NCI-H2227 (cell line): ENCODE results near the gene ATF7IP2.
A peak's percentile ranks its signal among the peaks of the same experiment; 100 is the strongest.
"Not testable (repeated sequence)": the region's sequence is repeated elsewhere in the genome, so short reads cannot be mapped to it uniquely, and the experiment has no call there.

Experiments
- DNase-seq: peaks from one replicate; lab custom pipeline; 2025; ENCODE audit not compliant: unreplicated experiment; lab: John Stamatoyannopoulos, UW

The ATF7IP2 gene, protein sequence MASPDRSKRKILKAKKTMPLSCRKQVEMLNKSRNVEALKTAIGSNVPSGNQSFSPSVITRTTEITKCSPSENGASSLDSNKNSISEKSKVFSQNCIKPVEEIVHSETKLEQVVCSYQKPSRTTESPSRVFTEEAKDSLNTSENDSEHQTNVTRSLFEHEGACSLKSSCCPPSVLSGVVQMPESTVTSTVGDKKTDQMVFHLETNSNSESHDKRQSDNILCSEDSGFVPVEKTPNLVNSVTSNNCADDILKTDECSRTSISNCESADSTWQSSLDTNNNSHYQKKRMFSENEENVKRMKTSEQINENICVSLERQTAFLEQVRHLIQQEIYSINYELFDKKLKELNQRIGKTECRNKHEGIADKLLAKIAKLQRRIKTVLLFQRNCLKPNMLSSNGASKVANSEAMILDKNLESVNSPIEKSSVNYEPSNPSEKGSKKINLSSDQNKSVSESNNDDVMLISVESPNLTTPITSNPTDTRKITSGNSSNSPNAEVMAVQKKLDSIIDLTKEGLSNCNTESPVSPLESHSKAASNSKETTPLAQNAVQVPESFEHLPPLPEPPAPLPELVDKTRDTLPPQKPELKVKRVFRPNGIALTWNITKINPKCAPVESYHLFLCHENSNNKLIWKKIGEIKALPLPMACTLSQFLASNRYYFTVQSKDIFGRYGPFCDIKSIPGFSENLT

DNA sequence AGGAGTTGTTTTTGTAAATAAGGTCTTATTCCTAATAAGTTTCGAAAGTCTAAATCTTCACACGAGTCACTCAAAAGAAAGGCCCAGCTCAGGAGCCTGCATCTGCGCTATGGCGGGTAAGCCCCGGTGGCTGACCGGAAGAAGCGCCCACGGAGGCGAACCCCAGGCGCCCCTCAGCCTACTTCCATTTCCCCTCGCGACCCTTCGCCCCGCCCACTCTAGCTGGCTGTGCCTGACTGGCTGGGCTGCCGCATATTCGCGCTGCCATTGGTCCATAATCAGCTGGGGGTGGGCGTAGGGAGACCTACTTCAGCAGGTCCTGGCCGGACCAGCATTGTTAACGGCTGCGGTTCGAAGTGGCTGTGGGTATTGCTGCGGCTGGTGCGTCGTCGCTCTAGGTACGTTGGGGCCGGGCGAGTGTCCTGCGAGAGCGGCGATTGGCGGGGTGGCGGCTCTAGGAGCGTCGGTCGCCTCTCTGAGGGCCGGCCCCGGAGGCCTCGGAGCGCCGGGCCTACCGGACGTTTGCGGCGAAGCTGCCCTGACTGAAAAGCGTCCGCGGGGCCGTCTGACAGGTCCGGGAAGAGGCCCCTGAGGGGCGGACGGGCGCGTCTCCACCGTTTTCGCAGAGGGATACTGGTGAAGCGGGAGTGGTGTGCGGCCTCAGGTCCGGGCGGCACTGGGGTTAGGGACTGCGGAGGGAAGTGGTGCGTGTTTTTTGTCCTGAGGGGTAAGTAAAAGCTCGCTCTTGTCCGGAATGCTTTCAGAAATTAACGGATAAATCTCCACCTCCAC is at the start of gene ATF7IP2:
Gene ATF7IP2 (plus strand): TSS at position 337 of the 792 bp plus-strand sequence. CDS start 44,560 bp downstream, outside the sequence.
- peak; percentile 21 for DNase-seq

DNA sequence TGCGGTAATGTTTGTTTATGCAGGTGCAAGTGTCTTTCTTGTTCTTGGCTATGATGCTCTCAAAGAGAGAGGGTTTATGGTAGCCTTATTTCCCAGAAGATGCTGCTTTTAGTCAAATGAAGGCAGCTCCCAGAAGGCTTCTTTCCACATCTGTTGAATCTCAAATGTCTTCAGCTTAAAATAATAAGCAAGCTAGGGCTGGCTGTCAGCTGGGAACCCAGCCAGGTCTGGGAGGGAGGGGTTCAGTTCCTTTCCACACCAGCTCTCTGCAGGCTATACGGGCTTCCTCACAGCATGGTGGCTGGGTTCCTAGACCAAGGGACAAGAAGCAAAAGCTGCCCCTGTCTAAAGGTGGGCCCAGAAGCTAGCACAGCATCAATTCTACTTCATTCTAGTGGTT is 47.4 kb upstream of the ATF7IP2 start:
- DNase-seq: no peak

DNA sequence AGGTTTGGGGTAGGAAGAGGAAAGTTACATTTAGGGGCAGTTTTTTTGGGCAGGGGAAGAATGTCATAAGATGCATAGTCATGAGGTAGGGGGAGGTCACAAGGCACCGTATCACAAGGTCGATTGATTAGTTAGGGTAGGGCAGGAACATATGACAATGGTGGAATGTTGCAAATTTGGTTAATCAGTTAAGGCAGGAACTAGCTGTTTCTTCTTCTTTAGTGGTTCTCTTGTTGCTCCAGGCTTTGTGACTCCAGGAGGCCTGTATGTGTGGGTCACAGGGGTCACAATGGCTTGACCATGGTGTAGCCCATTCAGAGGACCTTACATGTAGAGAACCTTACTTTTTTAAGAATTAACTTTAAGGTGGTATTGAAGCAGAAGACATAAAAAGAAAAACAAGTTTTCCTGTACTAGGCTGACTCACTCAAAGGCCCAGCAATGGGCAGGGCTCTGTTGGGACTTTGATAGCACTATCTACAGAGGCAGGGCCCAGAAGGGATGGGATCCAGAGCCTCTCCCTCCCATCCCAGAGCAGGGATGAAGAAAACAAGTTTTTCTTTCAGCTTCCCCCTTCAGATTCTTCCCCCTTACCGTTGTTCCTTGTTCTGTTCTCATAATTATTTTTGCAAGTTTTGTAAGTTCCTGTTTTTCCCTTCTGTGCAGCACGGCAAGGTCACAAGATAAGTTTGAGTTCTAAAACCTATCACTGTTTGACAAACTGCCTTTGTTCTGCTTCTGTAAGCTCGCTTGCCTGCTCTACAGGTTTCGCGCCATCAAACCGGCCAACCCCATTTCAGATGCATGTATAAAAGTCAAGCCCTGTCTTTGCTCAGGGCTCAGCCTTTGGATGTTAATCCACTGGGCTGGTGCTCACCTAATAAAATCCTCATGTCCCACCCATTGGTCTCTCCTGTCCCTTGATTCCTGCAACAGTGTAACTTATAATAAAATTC is 45.8 kb upstream of the ATF7IP2 start:
- no peak for DNase-seq

DNA sequence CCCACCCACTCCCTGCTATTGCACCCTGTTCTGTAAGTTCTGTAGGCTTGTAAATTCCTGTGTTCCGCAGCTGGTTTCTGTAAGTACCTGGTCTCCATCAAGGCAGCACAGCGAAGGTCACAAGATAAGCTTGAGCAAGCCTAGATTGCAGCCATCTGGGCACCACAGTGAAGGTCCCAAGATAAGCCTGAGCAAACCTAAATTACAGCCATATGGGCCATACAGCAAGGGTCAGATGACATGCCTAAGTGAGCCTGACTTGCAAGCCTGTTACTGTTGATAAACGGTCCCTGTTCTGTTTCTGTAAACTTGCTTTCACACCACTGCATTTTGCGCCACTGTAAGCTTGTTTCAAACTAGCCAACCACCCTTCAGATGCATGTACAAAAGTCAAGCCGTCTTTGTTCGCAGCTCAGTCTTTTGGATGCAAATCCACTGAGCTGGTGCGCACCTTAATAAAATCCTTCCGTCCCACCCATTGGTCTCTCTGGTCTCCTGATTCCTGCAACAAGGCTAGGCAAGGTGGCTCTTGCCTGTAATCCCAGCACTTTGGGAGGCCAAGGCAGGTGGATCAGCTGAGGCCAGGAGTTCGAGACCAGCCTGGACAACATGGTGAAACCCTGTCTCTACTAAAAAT is 42.6 kb upstream of the ATF7IP2 start:
- DNase-seq: no peak

DNA sequence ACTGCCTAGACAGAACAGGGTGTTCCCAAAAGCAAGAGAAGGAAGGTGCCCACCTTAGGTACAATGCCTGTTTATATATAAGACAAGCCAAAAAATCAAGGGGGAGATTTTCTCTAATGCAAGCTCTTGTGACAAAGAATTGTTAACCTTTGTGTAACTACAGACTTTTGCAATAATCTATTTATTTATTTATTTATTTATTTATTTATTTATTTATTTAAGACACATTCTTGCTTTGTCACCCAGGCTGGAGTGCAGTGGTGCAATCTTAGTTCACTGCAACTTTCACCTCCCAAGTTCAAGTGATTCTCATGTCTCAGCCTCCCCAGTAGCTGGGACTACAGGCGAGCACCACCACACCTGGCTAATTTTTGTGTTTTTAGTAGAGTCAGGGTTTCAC is 41.2 kb upstream of the ATF7IP2 start:
- DNase-seq: not testable (repeated sequence)

DNA sequence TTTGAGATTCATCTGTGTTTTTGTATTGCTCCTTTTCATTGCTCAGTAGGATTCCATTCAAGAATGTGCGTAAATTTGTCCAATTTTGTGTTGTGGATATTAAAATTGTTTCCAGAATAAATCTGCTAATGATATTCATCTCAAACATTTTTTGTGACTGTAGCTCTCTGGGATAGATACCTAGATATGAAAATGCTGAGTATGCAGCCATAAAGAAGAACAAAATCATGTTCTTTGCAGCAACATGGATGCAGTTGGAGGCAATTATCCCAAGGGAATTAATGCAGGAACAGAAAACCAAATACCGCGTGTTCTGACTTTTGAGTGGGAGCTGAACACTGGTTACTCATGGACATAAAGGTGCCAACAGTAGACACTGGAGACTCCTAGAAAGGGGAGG is 40.2 kb upstream of the ATF7IP2 start:
- DNase-seq: no peak

DNA sequence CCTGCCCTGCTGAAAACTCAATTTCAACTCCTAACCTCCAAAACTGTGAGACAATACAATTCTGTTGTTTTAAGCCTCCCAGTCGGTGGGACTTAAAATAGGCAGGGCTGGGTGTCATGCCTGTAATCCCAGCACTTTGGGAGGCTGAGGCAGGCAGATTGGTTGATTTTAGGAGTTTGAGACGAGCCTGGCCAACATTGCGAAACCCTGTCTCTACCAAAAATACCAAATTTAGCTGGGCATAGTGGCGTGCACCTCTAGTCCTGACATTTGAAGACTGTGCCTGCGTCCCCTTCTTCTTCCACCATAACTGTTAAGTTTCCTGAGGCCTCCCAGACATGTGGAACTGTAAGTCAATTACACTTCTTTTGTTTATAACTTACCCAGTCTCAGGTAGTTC is 36.0 kb upstream of the ATF7IP2 start:
- no peak for DNase-seq

DNA sequence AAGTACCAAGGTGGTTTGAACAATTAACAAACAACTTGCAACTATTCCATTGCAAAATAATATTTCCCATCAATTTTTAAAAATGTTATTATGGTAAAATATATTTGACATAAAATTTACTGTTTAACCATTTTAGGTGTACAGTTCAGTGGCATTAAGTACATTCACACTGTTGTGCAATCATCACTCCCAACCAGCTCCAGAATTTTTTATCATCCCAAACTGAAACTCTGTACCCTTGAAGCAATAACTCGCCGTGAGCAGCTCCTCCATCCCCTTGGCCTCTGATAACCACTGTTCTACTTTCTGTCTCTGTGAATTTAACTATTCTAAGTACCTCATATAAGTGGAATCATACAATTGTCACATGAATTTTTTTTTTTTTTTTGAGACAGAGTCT is 33.6 kb upstream of the ATF7IP2 start:
- DNase-seq: no peak

DNA sequence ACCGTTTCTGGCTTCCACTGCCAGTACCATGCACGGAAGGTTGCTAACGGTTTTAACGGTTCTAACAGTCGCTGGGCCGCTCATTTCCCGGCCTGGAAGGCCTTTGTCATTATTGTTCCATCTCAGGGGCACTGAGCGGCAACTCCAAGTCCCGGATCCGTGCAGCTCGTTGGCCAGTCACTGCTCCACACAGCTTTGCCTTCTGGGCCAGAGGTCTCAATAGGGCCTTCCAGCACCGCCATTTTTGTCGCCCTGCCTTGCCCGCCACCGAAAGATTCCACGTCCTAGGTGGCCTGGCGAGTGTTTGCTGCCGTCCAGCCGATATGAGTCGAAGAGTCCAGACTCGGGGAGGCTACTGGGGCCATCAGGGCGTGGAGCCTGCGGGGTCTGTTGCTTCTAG is 30.3 kb upstream of the ATF7IP2 start:
- DNase-seq: no peak

DNA sequence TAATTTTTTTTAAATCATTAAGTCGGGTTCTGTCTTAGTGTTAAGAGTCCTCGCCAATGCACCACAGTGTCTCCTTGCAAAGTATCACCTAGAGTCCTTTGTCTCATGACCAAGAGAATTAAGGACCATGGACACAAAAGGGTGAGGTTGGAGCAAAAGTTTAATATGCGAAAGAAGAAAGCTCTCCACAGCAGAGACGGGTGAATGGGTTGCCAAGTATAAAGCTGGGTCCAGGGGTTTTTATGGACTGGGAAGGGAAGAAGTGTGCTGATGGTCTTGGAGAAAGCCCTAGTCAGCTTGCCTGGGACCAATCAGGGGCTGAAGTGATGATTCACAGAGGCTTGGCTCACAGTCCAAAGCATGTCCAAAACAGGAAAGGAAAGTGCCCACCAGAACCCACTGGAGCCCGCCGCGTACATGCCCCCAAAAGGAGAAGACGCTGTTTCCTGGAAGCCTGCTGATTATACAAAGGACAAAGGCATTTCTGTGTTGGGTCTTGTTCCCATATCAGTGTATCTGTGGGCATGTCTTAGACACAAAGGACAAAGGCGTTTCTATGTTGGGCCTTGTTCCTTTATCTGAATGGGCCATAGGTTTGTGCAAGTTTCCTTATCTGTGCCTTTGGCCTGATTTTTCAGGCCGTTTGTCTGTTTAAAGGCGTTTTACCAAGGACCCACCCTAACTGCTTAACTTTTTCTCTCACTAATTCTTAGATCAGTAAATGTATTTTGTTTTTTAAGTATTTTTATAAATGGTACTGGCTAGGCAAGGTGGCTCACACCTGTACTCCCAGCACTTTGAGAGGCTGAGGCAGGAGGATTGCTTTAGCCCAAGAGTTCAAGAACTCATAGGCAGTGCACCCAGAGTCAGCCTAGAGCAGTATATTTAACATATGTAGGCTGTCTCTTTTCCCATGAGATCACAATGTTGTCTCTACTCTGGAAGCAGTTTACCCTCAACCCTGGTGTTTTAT is 28.7 kb upstream of the ATF7IP2 start:
- no peak for DNase-seq

DNA sequence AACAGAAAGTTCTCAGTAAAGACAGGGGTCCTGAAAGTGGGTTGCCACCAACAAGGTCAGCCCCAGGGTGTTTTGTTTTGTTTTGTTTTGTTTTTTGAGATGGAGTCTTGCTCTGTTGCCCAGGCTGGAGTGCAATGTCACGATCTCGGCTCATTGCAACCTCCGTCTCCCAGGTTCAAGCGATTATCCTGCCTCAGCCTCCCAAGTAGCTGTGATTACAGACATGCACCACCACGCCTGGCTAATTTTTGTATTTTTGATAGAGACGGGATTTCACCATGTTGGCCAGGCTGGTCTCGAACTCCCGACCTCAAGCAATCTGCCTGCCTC is 24.1 kb upstream of the ATF7IP2 start:
- DNase-seq: not testable (repeated sequence)

DNA sequence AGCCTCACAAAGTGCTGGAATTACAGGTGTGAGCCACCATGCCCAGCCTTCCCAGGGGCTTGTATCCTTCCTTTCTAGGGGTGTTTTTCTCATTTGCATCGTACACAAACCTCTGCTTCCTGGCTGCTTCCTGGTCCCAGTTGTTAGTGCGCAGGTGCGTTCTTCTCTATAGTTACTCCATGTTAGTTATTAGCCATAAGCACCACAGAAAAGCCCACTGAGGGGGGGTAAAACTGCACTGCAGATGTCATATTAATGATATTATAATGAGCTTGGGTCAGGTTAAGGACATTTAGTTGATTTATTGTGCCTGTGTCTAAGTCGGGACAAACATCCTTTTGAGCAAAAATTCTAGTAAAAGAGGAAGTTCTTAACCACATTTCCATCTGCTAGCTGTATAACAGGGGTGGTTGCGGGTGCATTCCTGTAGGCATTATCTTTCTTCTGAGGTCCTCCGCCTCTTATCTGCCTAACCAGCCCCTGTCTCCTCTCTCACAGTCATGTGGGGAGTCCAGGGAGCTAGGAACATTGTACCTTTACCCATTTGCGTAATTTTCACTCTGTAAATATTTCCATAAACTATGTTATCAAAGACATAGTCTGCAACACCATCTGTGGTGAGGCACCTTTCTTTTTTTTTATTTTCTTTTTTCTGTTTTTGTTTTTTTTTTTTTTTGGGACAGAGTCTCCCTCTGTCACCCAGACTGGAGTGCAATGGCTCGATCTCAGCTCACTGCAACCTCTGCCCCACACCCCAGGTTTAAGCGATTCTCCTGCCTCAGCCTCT is 23.6 kb upstream of the ATF7IP2 start:
- DNase-seq: no peak

DNA sequence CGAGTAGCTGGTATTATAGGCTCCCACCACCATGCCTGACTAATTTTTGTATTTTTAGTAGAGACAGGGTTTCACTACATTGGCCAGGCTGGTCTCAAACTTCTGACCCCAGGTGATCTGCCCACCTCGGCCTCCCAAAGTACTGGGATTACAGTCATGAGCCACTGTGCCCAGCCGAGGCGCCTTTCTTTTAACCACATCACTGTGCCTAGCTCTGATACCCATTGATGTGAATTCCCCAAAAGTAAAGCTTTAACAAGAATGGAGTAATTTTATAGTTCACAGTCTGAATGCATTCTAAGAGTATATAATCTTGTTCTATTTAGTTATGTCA is 23.0 kb upstream of the ATF7IP2 start:
- DNase-seq: not testable (repeated sequence)

DNA sequence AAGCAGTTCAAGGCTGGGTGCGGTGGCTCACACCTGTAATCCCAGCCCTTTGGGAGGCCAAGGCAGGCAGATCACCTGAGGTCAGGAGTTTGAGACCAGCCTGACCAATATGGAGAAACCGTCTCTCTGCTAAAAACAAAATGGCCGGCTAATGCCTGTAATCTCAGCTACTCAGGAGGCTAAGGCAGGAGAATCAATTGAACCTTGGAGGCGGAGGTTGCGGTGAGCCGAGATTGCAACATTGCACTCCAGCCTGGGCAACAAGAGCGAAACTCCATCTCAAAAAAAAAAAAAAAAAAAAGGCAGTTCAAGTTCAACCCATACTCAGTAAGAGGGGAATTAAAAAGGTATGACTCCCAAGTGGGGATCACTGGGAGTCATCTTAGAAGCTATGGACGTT is 19.2 kb upstream of the ATF7IP2 start:
- DNase-seq: not testable (repeated sequence)

DNA sequence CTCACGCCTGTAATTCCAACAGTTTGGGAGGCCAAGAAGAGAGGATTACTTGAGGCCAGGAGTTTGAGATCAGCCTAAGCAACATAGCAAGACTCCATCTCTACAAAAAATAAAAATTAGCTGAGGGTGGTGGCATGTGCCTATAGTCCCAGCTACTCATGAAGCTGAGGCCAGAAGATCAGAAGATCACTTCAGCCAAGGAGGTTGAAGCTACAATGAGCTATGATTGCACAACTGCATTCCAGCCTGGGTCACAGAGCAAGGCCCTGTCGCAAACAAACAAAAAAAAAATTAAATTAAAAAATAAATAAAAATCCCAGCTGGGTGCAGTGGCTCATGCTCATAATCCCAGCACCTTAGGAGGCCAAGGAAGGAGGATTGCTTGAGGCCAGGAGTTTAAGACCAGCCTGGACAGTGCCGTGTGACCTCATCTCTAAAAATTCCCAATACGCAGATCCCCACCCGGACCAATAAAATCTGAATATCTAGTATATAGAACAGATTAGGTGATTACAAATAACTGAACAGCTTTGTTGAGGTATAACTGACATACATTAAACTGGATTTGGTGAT is 18.2 kb upstream of the ATF7IP2 start:
- no peak for DNase-seq

DNA sequence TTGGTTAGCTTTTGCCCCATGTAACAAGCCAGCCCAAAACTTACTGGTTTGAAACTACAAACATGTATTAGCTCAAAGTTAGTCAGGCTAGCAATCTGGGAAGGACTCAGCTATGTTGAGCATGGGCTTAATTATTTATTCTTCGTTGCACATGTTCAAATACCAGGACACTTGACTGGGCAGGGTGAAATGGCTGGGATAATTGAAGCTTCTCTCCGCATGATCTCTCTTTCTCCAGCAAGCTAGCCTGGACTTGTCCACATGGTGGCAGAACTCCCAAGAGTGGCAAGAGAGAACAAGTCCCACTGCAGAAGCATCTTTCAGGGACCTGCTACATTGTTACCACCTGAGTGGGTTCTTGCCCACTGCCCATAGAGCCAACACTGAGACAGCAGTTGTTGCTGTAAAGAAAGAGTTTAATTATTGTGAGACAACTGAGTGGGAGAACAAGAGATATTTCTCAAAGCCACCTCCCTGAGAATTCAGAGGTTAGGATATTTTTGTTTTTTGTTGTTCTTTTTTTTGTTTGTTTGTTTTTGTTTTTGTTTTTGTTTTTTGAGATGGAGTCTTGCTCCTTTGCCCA is 16.8 kb upstream of the ATF7IP2 start:
- DNase-seq: no peak

DNA sequence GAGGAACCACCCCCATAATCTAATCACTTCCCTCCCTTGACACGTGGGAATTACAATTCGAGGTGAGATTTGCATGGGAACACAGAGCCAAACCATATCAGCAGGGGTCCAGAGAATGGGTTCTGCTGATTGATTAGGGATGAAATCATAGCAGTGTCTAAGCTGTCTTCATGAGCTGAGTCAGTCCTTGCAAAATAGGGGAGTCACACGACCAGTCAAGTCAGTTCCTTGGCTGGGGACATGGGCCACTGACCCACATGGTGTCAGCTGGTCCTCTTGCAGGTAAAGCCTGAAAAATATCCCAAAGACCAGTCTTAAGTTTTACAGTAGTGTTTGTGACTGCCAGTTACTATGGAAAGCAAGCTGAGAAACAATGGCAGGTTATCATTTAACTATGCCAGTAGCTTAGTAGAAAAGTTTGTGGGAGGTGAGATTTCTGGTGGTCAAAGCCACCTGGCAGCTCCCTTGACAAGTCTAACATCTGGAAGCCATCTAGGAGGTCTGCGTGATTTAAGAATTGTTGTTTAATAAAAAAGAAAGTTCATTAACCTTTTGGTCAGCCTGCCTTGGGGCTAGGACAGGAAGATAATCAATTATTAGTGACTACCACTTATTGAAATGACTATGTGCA is 15.7 kb upstream of the ATF7IP2 start:
- DNase-seq: no peak
